HG03575 (cell line): ENCODE measurements around the gene RUNX2.

ENCODE experiments used
- ATAC-seq: cut with Tn5 transposase; IDR thresholded peaks from one replicate; pipeline ENCODE4 v1.9.1; 2021; ENCODE audit not compliant: unreplicated experiment, insufficient number of reproducible peaks, low FRiP score; ENCODE audit errors: extremely low read depth

RUNX2 gene

GRCh38 chr6:45531999-45532595 is 204.0 kb downstream of the RUNX2 start:
- ATAC-seq = no peak

DNA sequence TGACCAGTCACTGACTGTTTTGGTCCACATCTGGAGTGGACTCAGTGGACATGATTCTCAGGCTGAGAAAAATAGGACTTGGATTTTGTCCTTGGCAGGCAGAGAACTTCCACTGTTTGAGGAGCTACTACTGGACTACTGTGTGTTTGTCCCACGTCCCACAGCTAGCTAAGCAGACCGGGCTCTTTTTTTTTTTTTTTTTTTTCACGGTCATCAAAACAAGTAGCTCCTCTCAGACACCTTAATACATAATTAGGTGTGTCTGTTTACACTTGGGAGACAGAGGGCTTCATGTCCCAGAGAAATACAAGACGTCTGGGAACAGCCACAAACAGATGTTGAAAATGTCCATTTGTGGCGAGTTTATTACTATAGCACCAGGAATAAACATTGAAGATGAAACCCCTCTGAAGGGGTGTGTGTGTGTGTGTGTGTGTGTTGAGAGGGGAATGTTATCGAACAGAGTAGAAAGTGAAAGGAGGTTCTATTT is 204.6 kb downstream of the RUNX2 start:
- no peak for ATAC-seq

- ATAC-seq = no peak
Measured at GRCh38 chr6:45533386-45533785, 205.3 kb downstream of the RUNX2 start.

DNA sequence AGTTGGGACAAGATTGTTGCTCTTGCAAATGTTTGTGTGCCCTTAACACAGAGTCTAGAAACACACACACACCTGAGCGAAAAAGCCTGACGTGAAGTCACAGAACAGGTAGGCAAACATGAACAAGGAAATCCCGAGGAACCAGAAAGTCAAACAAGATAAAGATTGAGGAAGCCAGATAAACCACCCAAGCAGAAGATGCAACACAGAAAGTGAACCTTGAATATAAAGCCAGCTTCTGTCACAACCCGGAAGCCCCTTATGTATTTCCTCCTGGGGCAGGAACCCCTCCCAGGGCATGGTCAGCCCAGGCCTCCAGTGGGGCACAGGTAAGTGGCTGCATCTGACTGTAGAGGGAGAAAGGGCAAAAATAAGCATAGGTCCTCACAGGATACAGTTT is 207.8 kb downstream of the RUNX2 start:
- no peak for ATAC-seq

GRCh38 chr6:45537539-45537938 is 209.4 kb downstream of the RUNX2 start:
- no peak for ATAC-seq

DNA sequence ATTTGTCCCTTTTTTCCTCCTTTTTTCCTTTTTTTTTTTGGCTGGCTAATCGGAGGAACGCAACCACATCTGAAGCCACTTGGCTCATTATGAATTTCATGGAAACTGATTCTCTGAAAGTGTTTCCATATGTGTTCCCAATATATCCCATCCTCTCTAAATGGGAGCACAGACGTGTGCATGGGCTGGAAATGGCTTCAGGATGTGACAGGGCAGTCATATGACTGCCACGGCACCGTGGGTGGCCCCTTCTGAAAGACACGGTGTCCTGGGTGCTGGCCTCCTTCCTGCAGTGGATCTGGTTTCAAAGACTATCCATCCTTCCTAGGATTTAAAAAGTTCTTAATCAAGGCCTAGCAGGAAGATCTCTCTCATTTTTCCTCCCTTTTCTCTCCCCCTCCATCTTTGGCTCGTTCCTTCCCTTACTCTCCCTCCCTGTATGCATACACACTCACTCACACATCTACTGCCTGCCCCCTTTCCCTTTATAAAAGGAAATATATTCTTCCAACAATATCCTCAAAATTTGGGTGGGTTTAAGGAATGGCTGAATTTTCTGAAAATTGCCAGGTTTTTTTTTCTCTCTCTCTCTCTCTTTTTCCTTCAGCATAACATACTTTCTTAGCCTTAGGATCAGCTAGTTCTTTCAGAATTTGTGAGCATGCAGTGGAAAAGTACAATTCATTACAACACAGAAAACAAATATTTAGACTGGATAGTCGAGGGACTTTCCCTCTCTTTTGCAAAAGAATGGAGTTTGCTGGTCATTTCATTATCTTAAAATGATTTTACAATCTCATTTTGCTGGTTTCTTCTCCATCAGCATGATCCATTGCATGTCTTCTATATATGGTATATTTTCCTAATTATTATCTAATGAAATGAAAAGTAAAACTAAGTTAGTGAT is 210.8 kb downstream of the RUNX2 start:
- no peak for ATAC-seq

DNA sequence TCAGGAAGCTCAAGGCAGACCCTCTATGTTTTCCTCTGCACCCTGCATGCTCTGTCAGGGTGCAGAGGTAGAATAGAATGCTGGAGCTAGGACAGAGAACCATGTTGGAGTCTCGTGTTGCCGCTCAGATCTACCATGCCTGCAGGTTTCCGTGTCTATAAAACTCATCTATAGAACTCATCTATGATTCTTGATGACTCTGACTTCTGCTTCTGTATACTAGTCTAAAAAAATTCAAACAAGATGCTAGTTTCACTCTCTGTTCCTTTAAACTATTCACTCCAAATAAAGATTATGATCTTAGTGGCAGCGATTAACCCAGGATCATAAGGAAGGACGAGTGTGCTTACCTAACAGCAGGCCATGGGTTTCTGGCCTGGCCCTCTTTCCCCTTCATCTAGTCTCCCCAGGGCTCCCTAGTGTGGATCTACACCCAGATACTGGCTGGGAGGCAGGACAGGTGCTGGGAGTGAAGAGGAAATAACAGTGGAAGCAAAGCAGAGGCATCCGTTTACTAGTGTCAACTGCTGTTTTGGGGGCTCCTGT is 212.3 kb downstream of the RUNX2 start:
- no peak for ATAC-seq

- no peak for ATAC-seq
Measured at GRCh38 chr6:45541934-45542333, 213.8 kb downstream of the RUNX2 start.

GRCh38 chr6:45543298-45544235 is 215.4 kb downstream of the RUNX2 start:
- no peak for ATAC-seq

DNA sequence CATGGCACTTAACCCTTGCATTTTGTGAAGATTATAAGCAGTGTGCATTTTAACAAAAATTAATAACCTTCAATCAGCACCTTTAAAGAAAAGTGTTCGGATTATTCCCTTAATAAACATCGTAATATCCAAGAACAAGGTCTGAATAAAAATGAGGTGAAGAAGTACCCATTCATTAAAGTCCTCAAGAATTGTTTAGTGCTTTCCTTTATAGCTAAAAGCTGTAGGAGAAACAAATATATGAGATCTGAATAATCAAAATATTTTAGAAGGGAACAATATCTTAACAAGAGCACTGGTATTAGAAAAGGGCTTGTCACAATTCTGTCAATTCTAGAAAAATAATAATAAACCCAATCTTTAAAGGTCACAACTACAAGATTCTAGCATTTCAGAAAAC is 217.3 kb downstream of the RUNX2 start:
- no peak for ATAC-seq

GRCh38 chr6:45548657-45549515 is 220.8 kb downstream of the RUNX2 start:
- peak; percentile 91 for ATAC-seq

DNA sequence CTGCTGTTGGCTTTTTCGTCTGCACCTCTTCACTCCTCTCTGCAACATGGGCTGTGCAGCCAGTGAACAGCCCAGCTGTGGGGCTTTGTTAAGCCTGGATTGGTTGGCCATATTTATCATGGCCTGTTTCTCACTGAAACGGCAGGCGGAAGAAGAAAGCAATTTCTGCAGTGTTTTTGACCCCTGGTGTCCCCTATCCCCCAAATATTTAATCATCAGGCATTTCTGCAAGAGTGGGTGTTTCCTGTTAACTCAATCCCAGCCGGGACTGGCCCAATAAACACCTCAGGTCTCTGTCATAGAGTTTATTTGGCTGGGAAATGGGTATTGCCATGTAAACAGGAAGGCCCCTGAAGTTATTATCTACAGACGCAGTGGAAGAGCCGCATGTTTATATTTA is 224.4 kb downstream of the RUNX2 start:
- no peak for ATAC-seq

DNA sequence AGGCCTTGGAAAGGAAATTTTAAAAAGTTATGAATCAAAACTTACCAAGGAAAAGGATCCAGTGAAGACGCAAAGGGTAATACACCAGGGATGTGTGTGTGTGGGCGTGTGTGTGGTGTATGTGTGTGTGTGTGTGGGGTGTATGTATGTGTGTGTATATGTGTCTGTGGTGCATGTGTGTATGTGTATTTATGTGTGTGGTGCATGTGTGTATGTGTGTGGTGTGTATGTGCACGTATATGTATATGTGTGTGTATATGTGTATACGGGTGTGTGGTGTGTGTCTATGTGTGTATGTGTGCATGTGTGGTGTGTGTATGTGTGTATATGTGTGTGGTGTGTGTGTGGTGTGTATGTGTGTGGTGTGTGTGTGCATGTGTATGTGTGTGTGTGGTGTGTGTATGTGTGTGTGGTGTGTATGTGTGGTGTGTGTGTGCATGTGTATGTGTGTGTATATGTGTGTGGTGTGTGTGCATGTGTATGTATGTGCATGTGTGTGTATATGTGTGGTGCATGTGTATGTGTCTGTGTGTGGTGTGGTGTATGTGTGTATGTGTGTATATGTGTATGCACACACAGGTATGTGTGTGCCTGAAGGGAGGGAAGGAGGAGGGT is 225.7 kb downstream of the RUNX2 start:
- ATAC-seq = no peak

GRCh38 chr6:45554591-45554990 is 226.5 kb downstream of the RUNX2 start:
- ATAC-seq = no peak

DNA sequence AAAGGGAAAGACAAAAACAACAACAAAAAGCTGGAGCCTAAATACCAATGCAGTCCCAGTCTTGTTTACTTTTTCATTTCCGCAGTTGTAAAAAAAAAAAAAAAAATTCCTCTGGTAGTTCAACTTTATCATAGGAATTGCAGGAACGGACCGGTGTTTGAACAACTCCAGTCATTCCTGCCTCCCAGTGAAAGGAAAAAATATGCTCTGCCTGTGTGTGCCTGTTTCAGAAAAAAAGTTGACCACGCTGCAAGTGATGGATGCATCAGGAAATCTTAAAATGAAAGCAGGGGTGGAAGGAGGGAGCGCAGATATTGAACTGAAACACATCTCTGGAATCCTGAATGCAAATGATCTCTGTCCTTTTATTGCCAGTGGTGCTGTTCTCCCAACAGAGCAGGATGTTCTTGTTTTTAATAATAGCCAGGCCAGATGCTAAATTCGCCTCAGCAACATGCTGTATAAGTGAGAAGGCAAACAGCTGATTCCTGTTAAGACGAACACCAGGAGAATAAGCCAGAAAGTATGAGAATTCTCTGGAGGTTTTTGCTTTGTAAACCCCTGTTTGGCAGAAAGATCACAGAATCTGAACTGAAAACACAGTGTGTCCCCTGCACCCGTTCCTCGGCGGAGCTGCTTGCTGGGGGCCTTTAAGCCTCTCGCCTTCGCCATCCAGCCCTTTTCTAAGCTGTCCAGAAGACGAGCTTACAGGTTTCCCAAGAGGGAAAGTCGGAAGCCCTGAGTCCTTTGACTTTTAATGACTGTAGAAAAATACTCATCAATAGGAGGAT is 228.0 kb downstream of the RUNX2 start:
- no peak for ATAC-seq

DNA sequence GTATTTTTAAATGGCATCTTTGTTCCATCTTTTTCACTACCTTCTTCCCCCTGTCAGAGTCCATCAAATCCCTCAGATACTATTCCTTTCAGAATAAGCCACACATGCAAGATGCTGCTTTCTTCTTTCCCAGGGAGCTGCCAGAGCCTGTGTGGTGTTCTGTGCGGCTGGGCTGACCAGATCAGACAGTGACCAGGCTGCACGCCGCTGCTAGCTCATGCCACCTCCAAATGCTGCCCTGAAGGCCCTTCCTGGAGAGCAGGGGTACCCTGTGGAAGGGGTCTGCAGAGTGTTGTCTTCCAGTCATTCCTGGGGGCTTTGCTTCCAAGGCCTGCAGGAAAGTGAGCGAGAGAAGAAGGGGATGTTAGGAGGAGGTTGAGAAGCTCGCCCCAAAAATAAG is 228.7 kb downstream of the RUNX2 start:
- ATAC-seq = no peak

DNA sequence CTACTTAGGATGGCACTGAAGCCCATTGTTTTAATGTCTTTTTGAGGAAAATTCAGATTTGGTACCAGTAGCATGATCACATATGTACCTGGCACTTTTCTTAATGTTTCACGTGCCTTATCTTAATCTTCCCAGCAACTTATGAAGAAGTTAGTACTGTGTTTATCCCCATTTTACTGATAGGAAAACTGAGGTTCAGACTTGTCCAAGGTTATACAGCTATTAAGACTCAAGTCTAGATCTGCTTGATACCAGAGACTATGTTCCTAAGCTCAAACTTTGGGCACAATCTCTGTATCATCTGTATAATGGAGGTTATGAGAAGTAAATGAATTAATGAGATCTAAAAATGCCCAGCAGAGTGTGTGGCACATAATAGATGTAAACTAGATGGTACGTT is 229.3 kb downstream of the RUNX2 start:
- no peak for ATAC-seq
